Rectal smooth muscle tissue (tissue), 1 donor: ENCODE results near the gene SPRN.
"Not testable (repeated sequence)": the region's sequence is repeated elsewhere in the genome, so short reads cannot be mapped to it uniquely, and the experiment has no call there.

Experiments
- H3K27ac ChIP-seq: one replicate; pipeline ENCODE4 v1.7.0; 2013; ENCODE audit warnings: low read depth, low read length, inconsistent platforms
- H3K27me3 ChIP-seq: one replicate; pipeline ENCODE4 v1.7.0; 2013; ENCODE audit warnings: low read length; ENCODE audit not compliant: control insufficient read depth, insufficient read depth
- H3K36me3 ChIP-seq: one replicate; pipeline ENCODE4 v1.7.0; 2013; ENCODE audit warnings: low read length; ENCODE audit not compliant: control insufficient read depth, insufficient read depth
- H3K4me1 ChIP-seq: one replicate; pipeline ENCODE4 v1.7.0; 2013; ENCODE audit warnings: low read length; ENCODE audit not compliant: control insufficient read depth, insufficient read depth
- H3K4me3 ChIP-seq: one replicate; pipeline ENCODE4 v1.7.0; 2013; ENCODE audit warnings: low read length
- H3K9ac ChIP-seq: one replicate; pipeline ENCODE4 v1.7.0; 2013; ENCODE audit warnings: low read length

Gene SPRN

GRCh38 chr10:133441780-133442179, 17.4 kb upstream of the SPRN start:
- Histone ChIP-seq H3K27ac (no peak overlapping the region), H3K4me3 (no peak overlapping the region), H3K9ac (no peak overlapping the region), H3K4me1 (no peaks in the 10 kb centered on the region), H3K27me3 (no peaks in the 10 kb centered on the region), H3K36me3 (no peaks in the 10 kb centered on the region)

- H3K27me3 ChIP-seq, H3K36me3 ChIP-seq, H3K27ac ChIP-seq, H3K4me1 ChIP-seq, H3K4me3 ChIP-seq, H3K9ac ChIP-seq: not testable (repeated sequence)
Observed at GRCh38 chr10:133441356-133441755, 16.9 kb upstream of the SPRN start.

DNA sequence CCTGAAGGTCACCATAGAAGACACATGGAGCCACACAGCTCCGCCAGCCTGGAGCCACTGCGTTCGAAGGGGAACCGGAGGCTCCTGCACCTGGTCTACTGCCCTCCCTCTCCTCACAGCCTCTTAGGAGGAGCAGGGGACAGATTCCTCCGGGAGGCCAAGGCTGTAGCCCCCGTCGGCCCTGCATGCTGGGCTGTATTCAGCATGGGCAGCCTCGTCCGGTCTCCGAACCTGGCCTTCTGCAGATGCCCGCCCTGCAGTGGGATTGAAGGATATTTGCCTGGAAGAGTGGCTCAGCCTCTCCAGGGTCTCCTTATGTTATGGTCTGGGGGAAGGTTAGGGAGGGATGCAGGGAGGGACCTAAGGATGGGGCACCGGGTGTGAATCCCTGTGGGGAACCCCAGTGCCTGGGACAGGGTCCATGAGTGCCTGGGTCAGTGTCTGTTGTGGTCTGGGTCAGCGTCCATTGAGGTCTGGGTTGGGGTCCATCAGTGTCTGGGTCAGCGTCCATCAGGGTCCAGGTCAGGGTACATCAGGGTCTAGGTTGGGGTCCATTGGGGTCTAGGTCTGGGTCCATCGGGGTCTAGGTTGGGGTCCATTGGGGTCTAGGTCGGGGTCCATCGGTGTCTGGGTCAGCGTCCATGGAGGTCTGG, 16.3 kb upstream of the SPRN start:
- Histone ChIP-seq H3K4me3 (no peak overlapping the region), H3K9ac (no peak overlapping the region), H3K27me3 (no peaks in the 10 kb centered on the region), H3K4me1 (no peaks in the 10 kb centered on the region), H3K27ac (no peak overlapping the region), H3K36me3 (no peaks in the 10 kb centered on the region)

DNA sequence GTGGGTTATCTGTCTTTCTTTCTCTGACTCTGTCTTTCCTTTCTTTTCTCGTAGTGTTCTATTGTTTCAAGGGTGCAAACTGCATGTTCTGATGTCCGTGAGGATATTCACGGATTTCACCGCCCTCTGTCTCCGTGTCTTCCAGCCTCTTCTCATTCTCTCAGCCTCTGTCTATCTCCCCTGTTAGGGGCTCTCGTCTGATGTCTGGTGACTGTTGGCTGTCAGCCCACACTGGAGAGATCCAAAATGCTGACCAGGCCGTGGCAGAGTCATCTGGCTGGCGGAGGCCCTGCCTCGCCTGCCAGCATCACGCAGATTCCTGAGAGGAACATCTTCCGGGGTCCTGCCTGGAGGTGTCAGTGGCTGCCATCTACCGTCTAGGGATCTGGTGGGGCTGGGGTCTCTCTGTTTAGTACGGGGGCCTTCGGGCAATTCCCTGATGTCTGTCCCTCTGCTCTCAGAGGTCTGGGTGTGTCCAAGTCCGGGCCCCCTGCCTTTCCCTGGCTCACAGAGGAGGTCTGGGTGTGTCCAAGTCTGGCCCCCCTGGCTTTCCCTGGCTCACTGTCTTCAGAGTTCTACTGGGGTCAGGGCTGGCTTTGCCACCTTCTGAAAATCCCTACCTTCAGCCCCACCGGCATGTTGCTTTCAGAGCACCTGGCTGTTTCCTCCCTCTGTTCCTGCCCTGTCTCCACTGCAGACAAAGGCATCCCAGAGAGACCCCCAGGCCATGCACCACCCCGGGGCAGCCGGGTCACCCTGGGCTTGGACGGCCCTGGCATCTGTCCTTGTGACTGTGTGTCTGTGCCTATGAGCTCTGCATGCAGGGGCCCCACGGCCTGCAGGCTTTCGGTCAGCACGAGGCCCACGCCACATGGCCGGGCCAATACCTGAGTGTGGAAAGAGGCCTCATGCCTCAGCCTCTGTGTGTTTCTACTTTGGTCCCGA, 15.4 kb upstream of the SPRN start:
- H3K27me3 ChIP-seq, result no peaks in the 10 kb centered on the region
- H3K9ac ChIP-seq, result no peak overlapping the region
- H3K36me3 ChIP-seq, result no peaks in the 10 kb centered on the region
- H3K4me3 ChIP-seq, result no peak overlapping the region
- H3K4me1 ChIP-seq, result no peaks in the 10 kb centered on the region
- no peak overlapping the region for H3K27ac ChIP-seq

- Histone ChIP-seq H3K27me3 (no peaks in the 10 kb centered on the region), H3K4me3 (no peak overlapping the region), H3K36me3 (no peaks in the 10 kb centered on the region), H3K4me1 (no peaks in the 10 kb centered on the region), H3K9ac (no peak overlapping the region), H3K27ac (no peak overlapping the region)
Observed at GRCh38 chr10:133438711-133439273, 14.4 kb upstream of the SPRN start.

DNA sequence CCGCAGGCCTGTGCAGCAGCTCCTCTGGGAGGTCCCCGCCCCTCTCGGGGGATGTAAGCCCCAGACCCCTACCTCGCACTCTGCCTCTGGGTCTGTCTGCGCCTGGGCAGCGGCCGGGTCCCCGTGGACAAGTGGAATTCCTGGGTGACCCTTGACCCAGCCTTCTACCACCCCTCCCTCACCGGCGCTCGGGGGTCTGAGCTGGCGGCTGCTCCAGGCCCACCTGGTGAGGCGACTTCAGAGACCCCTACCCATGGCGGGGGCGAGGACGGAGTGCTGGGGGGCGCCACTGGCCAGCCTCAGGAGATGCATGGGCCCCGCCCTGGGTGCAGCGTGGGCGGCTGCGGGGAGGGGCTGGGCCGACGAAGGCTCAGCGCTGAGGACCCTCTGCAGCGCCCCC, 8.4 kb upstream of the SPRN start:
- not testable (repeated sequence) for H3K4me3 ChIP-seq, H3K36me3 ChIP-seq, H3K4me1 ChIP-seq, H3K27me3 ChIP-seq, H3K9ac ChIP-seq, H3K27ac ChIP-seq

DNA sequence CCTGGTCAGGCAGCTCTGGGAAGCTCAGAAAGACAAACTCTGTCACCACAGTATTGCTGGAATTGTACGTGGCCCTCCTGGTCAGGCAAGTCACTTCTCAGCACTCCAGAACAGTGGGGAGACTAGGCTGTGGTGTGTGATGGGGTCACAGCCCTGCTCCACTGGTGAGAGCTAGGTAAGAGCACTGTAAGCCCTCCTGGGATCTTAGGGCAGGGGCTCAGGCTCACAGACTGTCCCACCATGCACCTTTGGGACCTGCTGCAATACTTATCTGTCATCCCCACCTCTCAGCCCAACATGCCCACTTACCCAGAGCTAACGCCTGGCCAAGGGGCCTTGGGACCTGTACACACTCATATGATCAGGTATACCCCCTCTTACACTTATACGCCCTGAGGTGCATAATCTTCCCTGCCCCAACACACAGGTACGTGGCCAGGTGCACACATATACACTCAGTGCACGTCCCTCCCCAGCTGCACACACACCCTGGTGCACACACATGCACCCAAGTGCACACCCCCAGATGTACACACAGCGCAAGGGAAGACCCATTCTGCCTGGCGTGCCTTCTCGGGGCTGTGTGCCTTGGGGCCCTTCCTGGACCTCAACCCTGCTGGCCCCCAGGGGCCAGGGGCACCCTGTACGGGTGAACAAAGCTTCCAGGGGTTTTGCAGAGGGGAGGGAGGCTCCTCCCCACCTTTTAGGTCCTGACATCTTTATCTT, 7.6 kb upstream of the SPRN start:
- not testable (repeated sequence) for H3K27me3 ChIP-seq, H3K27ac ChIP-seq, H3K4me1 ChIP-seq, H3K4me3 ChIP-seq, H3K36me3 ChIP-seq, H3K9ac ChIP-seq

DNA sequence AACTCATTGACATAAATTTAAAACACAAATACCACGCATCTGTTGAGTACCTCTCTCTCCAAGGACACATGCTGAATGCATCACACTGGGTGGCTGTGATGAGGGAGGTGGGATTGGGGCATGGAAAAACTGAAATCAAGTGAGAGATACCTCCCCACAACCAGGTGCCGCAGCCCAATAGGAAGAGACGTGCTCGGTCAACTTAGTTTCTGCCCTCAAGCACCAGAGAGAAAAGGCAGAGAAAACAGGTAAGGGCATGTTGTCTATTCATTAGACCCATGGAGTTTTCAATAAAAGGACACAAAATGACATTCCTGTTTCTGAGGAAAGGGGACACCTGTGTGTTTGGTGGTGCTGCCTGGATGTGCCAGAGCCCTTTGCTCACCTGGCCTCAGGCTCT, 5.1 kb upstream of the SPRN start:
- not testable (repeated sequence) for H3K4me3 ChIP-seq, H3K27me3 ChIP-seq, H3K4me1 ChIP-seq, H3K9ac ChIP-seq, H3K36me3 ChIP-seq, H3K27ac ChIP-seq

DNA sequence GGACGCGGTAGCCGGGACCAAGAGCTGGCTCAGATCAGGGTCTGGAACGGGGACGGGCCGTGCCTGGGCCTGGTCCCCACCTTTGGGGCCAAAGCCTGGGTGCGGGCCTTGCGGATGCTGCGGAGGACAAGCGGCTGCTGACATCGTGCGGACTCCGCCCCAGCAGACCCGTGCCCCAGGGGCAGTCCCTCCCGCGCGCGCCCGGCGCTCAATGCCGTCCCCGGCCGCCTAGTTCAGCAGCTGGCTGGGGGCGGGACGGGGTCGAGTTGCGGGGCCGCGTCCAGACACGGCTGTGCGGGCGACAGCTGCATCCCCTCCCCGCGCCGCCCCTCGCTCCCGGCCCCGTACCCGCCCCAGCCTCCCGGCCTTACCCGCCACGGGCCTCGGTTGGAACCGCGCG, 323 bp downstream of the SPRN start:
- H3K4me1 ChIP-seq, H3K4me3 ChIP-seq, H3K27me3 ChIP-seq, H3K36me3 ChIP-seq, H3K9ac ChIP-seq, H3K27ac ChIP-seq: not testable (repeated sequence)

DNA sequence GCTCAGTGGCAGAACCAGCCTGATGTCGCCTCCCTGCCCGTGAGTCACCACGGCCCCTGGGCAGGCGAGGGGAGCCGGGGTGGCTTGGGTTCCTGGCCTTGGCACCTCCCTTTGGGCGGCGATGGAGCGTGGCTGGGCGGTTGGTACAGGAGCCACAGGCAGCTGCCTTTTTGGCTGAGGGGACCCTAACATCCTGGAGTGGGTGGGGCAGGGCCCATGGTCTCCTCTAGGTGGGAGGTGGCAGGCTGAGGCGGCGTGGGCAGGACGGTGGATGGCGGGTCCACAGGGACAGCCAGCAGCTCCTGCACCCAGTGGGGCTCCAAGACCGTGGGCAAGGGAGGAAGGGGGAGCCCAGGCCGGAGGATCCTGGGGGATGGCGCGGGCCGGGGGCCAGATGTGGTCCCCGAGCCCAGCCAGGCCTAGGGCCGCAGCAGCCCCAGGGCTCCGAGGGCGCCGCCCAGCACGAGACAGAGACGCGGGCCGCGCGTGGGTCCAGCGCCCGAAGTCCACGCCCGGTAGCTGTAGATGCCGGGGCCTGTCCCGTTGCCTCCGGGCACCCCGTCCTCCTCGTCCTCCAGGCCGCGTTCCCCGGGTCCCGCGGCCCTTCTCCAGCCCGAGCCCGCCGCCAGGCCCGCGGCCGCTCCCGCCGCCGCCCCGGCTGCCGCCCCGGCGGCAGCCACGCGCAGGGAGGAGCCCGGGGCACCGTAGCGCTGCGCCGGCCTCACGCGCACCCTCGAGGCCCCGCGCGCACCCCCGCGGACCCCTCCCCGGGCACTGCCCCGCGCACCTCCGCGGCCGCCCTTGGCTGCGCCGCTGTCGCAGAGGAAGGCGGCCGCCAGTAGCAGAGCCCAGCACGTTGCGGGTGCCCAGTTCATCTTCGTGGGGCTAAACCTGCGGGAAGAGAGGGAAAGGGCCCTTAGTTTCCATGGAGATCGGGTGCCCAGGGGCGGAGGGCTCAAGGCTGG, 1.3 kb downstream of the SPRN start:
- H3K27ac ChIP-seq, result no peak overlapping the region
- H3K36me3 ChIP-seq, result peaks cover 7% of the 10 kb centered on the region
- H3K4me3 ChIP-seq, result no peak overlapping the region
- H3K27me3 ChIP-seq, result peaks cover 2% of the 10 kb centered on the region
- H3K9ac ChIP-seq, result no peak overlapping the region
- no peaks in the 10 kb centered on the region for H3K4me1 ChIP-seq

- Histone ChIP-seq H3K27ac (no peak overlapping the region), H3K4me3 (no peak overlapping the region), H3K4me1 (no peaks in the 10 kb centered on the region), H3K36me3 (peaks cover 7% of the 10 kb centered on the region), H3K27me3 (peaks cover 2% of the 10 kb centered on the region), H3K9ac (no peak overlapping the region)
Observed at GRCh38 chr10:133422223-133422806, 2.1 kb downstream of the SPRN start.
